ENCODE measurements around the gene RPL5. TPM values are rescaled to one million over a fixed set of nuclear protein-coding genes. Genes with fewer than 3 reads are reported as not detected.
A peak's percentile ranks its signal among the peaks of the same experiment; 100 is the strongest.
"Not testable (repeated sequence)": the region's sequence is repeated elsewhere in the genome, so short reads cannot be mapped to it uniquely, and the experiment has no call there.

Gene RPL5
- total RNA-seq (1,000 to 10,000 TPM in 3 of 7 donors, 100 to 1,000 TPM in 4; 725 to 1,398 (median 908) TPM), polyA plus RNA-seq (1,000 to 10,000 TPM; 2,758 to 3,739 (median 3,435) TPM)
- long read RNA-seq, donor 1, transcript RPL5-205 (3 exons, 1,210 nt): minor isoform, 38 of 1,091 reads
- long read RNA-seq, donor 1, transcript RPL5-212 (4 exons, 733 nt): minor isoform, 8 of 1,091 reads
- long read RNA-seq, donor 1, transcript RPL5-208 (8 exons, 1,085 nt): major isoform, 729 of 1,091 reads
- long read RNA-seq, donor 1, transcript RPL5-207 (2 exons, 271 nt): minor isoform, 22 of 1,091 reads
- long read RNA-seq, donor 1, partial matches to known transcripts: 271 of 1,091 reads
- long read RNA-seq, donor 1, other reads (novel, unspliced or antisense): 17 of 1,091 reads
- long read RNA-seq, donor 2, transcript RPL5-207 (2 exons, 271 nt): minor isoform, 27 of 987 reads
- long read RNA-seq, donor 2, transcript RPL5-205 (3 exons, 1,210 nt): minor isoform, 39 of 987 reads
- long read RNA-seq, donor 2, transcript RPL5-208 (8 exons, 1,085 nt): major isoform, 594 of 987 reads
- long read RNA-seq, donor 2, transcript RPL5-212 (4 exons, 733 nt): minor isoform, 11 of 987 reads
- long read RNA-seq, donor 2, partial matches to known transcripts: 288 of 987 reads
- long read RNA-seq, donor 2, other reads (novel, unspliced or antisense): 23 of 987 reads

DNA sequence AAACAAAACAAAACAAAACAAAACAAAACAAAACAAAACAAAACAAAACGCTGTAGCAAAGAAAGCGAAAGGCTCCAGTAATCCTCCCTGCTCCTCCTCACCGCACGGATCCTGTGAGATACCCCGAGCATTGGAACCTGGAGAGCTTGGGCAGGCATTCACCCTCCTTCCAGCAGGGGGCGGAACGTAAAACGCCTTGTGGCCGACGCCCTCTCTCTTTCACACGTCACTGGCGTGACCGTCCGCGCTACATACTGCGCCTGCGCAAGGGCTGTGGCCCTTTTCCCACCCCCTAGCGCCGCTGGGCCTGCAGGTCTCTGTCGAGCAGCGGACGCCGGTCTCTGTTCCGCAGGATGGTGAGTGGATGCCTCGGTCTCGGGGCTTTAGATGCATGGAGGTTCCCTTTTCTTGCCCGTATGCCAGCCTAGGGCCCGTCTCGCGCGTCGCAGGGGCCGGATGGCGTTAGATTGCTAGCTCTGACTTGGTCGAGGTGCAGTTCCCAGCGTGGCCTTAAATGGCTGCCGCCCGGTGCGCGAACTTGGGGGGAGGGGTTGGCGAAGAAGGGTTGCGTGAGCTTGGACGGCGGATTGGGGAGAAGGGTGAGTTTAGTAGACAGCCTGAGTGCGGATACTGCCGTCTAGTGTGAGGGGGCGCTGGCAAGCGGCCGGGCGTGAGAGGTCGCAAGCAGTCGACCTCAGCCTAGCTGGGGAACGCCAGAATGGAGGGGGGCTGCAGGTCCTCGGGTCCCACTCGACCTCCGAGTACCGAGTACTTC is at the start of gene RPL5:
RPL5 (plus strand) TSS at position 279 of the 775 bp plus-strand sequence; CDS start at position 354, 75 bp downstream.
- peaks cover 23 to 51% (median 50%) of the 10 kb centered on the region in 6 donors for H3K4me1 ChIP-seq
- peak within 1 kb of the TSS; percentile 87 to 97 (median 94) for H3K27ac ChIP-seq
- peak; percentile 99 for DNase-seq
- no peaks in the 10 kb centered on the region for H3K9me3 ChIP-seq
- TF ChIP-seq POLR2AphosphoS5 (IDR thresholded peaks at IDR 0.05): peak; percentile 99 to 100 (median 100)
- TF ChIP-seq, protein P1, sequence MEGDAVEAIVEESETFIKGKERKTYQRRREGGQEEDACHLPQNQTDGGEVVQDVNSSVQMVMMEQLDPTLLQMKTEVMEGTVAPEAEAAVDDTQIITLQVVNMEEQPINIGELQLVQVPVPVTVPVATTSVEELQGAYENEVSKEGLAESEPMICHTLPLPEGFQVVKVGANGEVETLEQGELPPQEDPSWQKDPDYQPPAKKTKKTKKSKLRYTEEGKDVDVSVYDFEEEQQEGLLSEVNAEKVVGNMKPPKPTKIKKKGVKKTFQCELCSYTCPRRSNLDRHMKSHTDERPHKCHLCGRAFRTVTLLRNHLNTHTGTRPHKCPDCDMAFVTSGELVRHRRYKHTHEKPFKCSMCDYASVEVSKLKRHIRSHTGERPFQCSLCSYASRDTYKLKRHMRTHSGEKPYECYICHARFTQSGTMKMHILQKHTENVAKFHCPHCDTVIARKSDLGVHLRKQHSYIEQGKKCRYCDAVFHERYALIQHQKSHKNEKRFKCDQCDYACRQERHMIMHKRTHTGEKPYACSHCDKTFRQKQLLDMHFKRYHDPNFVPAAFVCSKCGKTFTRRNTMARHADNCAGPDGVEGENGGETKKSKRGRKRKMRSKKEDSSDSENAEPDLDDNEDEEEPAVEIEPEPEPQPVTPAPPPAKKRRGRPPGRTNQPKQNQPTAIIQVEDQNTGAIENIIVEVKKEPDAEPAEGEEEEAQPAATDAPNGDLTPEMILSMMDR (IDR thresholded peaks at IDR 0.05 in 8 of 11, conservative IDR thresholded peaks at IDR 0.05 in 3 of 11): peak; percentile 89 to 99 (median 98)
- peak; percentile 7 to 84 (median 81) for TF ChIP-seq POLR2A (IDR thresholded peaks at IDR 0.05)
- H3K27me3 ChIP-seq (replicated peaks in 1 of 7): no peaks in the 10 kb centered on the region
- peaks cover 0 to 38% (median 32%) of the 10 kb centered on the region in 6 donors for H3K36me3 ChIP-seq
- peak within 1 kb of the TSS; percentile 69 to 99 (median 86) for H3K4me3 ChIP-seq
- WGBS, 5 donors: 0 to 1% (median 1%) methylated on average over 51 to 57 of the region's 57 CpGs
- intact Hi-C loops (cut with DNase I; ENCODE audit: low total_unique reads): no loop called here

- H3K27ac ChIP-seq: peak overlapping the region in 6 of 8 donors; percentile 92 to 97 (median 95)
- intact Hi-C loops (cut with DNase I; ENCODE audit: low total_unique reads): not testable (repeated sequence)
Measured at GRCh38 chr1:92783550-92783949, 48.3 kb upstream of the RPL5 start.

DNA sequence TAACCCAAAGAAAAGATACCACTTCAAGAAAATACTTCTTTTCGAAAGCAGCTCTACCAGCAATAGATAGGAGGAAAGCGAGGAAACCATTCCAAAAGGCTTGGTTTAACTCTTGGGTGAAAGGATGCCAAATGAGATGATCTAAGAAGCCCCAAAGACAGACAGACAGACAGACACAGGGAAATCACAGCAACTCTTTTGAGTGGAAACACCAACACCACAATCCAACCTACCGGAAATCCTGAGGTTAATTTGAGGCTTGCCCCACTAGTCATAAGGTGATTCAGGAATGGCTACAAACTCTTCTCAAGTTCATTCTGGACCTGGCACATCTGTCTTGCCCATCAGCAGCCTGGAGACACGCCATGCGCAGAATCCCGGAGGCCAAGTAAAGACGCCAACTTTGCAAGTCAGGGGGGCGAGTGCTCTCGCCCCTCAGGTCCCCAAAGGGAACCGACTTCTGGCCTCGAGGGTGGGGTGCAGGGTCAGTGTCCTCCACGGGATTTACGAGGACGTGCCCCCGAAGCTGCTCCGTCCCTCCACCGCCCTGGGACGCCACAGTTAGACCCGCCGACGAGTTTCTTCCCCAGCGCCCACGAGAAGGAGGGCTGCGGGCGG is 47.7 kb upstream of the RPL5 start:
- no peaks in the 10 kb centered on the region for H3K9me3 ChIP-seq
- H3K4me1 ChIP-seq: peaks cover 5 to 47% (median 35%) of the 10 kb centered on the region in 6 donors
- no peaks in the 10 kb centered on the region for H3K36me3 ChIP-seq
- intact Hi-C loops (cut with DNase I; ENCODE audit: low total_unique reads): no loop called here
- TF ChIP-seq POLR2A (IDR thresholded peaks at IDR 0.05) (no peak), POLR2AphosphoS5 (IDR thresholded peaks at IDR 0.05) (no peak)
- TF ChIP-seq, protein P1 (IDR thresholded peaks at IDR 0.05 in 8 of 11, conservative IDR thresholded peaks at IDR 0.05 in 3 of 11): no peak
- H3K27me3 ChIP-seq (replicated peaks in 1 of 7): peaks cover 0 to 19% (median 0%) of the 10 kb centered on the region in 7 donors
- DNase-seq: no peak
- H3K27ac ChIP-seq: peak overlapping the region; percentile 89 to 97 (median 95)
- WGBS, 5 donors: 2 to 6% (median 4%) methylated on average over 12 to 24 of the region's 25 CpGs
- H3K4me3 ChIP-seq: peak overlapping the region; percentile 60 to 87 (median 68)

More at GRCh38 chr1:92783550-92783949, 48.3 kb upstream of the RPL5 start:
- Histone ChIP-seq H3K27me3 (replicated peaks in 1 of 7) (peaks cover 0 to 19% (median 0%) of the 10 kb centered on the region in 7 donors), H3K4me3 (peak overlapping the region in 7 of 8 donors; percentile 60 to 87 (median 66)), H3K4me1 (peaks cover 5 to 47% (median 35%) of the 10 kb centered on the region in 6 donors)
- H3K9me3 ChIP-seq, DNase-seq, H3K36me3 ChIP-seq: not testable (repeated sequence)
- 70 to 82% (median 77%) methylated on average over 14 of the region's 14 CpGs for WGBS, 5 donors
- TF ChIP-seq, protein P1 (IDR thresholded peaks at IDR 0.05 in 8 of 11, conservative IDR thresholded peaks at IDR 0.05 in 3 of 11): peak in 1 of 11 experiments; percentile 11

Data from spleen (tissue), 13 donors.